K562 (cell line): ENCODE results near the gene DSP. TPM values are rescaled to one million over a fixed set of nuclear protein-coding genes. Genes with fewer than 3 reads are reported as not detected.

Experiments
- ATAC-seq: fragments of 200-7000 bp; cut with Tn5 transposase; 3 replicates; pipeline ENCODE4 v1.9.1; 2020; ENCODE audit warnings: moderate library complexity
- BruUV-seq: library from RNA; stranded (reverse); fragments of 400-500 nt; replicated peaks from 2 replicates; lab custom pipeline; 2021; lab: Mats Ljungman, UMichigan
- CTCF ChIA-PET: fragments of 300-600 bp; formaldehyde crosslinking; extraction: SDS; loops from one replicate; lab custom pipeline; 2021; ENCODE audit warnings: low intra/inter-chr PET ratio; lab: Yijun Ruan, JAX
- POLR2A ChIA-PET: fragments of 300-600, 350-650 bp; sonication (Branson Sonifier 250); formaldehyde crosslinking; extraction: SDS; loops from one replicate; lab custom pipeline; 2021; ENCODE audit warnings: antibody characterized with exemption, inconsistent platforms; lab: Yijun Ruan, JAX
- DNase-seq, 4 experiments: peaks; one replicate each; pipeline versions ENCODE4 v3.0.0 to v3.0.0-alpha.2; 2011 to 2018; ENCODE audit warnings: low spot score in 3 of 4, mixed read lengths in 3 of 4; ENCODE audit errors: extremely low read depth in 1 of 4
- FAIRE-seq: peaks from 2 replicates; lab custom pipeline; 2011; peaks lifted over from hg19 to GRCh38; lab: Jason Lieb, UNC
- H2AFZ ChIP-seq: 2 replicates; pipeline ENCODE4 v1.6.0; 2011; ENCODE audit warnings: low read depth, low read length, control low read depth, inconsistent platforms
- H3K27ac ChIP-seq: fragments of 200-600 bp; 3 replicates; pipeline ENCODE4 v1.8.0; 2011; ENCODE audit warnings: low read depth, mild to moderate bottlenecking, control low read depth, inconsistent platforms, low read length, moderate library complexity, mixed read lengths; ENCODE audit errors: extremely low read depth
- H3K27me3 ChIP-seq, 2 experiments: fragments of 300-600 bp in 1 of 2; 2 replicates in 1 of 2; 3 replicates in 1 of 2; pipeline versions ENCODE4 v1.6.0 to v1.8.0; 2011; ENCODE audit warnings: inconsistent platforms in 2 of 2, low read length in 2 of 2, mild to moderate bottlenecking in 1 of 2, mixed read lengths in 1 of 2, moderate library complexity in 1 of 2; ENCODE audit not compliant: control insufficient read depth in 2 of 2, insufficient read depth in 2 of 2
- H3K36me3 ChIP-seq: fragments of 300-600 bp; 3 replicates; pipeline ENCODE4 v1.8.0; 2011; ENCODE audit warnings: mild to moderate bottlenecking, low read length, inconsistent platforms; ENCODE audit not compliant: control insufficient read depth, insufficient read depth
- H3K4me1 ChIP-seq, 2 experiments: fragments of 200-600 bp in 1 of 2; replicated peaks in 1 of 2; 2 replicates in 1 of 2; 3 replicates in 1 of 2; pipeline versions ENCODE4 v1.5.1 to v1.8.0; 2011; ENCODE audit warnings: inconsistent platforms in 2 of 2, low read length in 2 of 2, mild to moderate bottlenecking in 1 of 2, mixed read lengths in 1 of 2, moderate library complexity in 1 of 2; ENCODE audit not compliant: control insufficient read depth in 2 of 2, insufficient read depth in 2 of 2
- H3K4me2 ChIP-seq: 2 replicates; pipeline ENCODE4 v1.6.1; 2011; ENCODE audit warnings: low read length, control low read depth, inconsistent platforms, mixed read lengths; ENCODE audit not compliant: insufficient read depth
- H3K4me3 ChIP-seq: fragments of 200-600 bp; sonication (generic), shearing (Covaris generic); 2 replicates; pipeline ENCODE4 v1.5.1; 2016; ENCODE audit warnings: control low read depth, inconsistent platforms
- H3K79me2 ChIP-seq: fragments of 200-600 bp; 3 replicates; pipeline ENCODE4 v1.8.0; 2011; ENCODE audit warnings: low read length, inconsistent platforms; ENCODE audit not compliant: control insufficient read depth, insufficient read depth
- H3K9ac ChIP-seq, 2 experiments: 2 replicates each; pipeline versions ENCODE4 v1.6.0 to v1.6.1; 2011; ENCODE audit warnings: low read depth in 2 of 2, low read length in 2 of 2, control low read depth in 1 of 2, inconsistent platforms in 1 of 2, mild to moderate bottlenecking in 1 of 2, mixed read lengths in 1 of 2; ENCODE audit not compliant: insufficient read depth in 1 of 2
- H3K9me1 ChIP-seq: one replicate; pipeline ENCODE4 v1.6.0; 2011; ENCODE audit warnings: inconsistent platforms, mild to moderate bottlenecking, low read length, moderate library complexity; ENCODE audit not compliant: control insufficient read depth, insufficient read depth
- H3K9me3 ChIP-seq: replicated peaks from 2 replicates; pipeline ENCODE4 v1.5.1; 2011; ENCODE audit warnings: low read depth, low read length, inconsistent platforms; ENCODE audit not compliant: control insufficient read depth, insufficient read depth
- H4K20me1 ChIP-seq: replicated peaks from 2 replicates; pipeline ENCODE4 v1.6.1; 2011; ENCODE audit warnings: low read length, inconsistent platforms, mixed read lengths; ENCODE audit not compliant: control insufficient read depth, insufficient read depth
- ETV1 ChIP-seq: fragments of 450-650 bp; conservative IDR thresholded peaks from 2 replicates; pipeline ENCODE4 v1.6.1; 2016; ENCODE audit warnings: missing genetic modification characterization, control low read depth, low read depth, missing compliant biosample characterization
- XRCC4 ChIP-seq: IDR thresholded peaks from one replicate; pipeline ENCODE4 v1.6.1; 2011; ENCODE audit not compliant: insufficient read depth, insufficient read length; ENCODE audit errors: extremely low read depth
- WGBS: fragments of 100-300 bp; shearing (Covaris generic); methylation state at CpG from one replicate; pipeline ENCODE4 v1.1.6; 2016; ENCODE audit warnings: low coverage, mixed read lengths; ENCODE audit not compliant: insufficient coverage; ENCODE audit errors: missing lambda C conversion rate; 5-methylcytosine and 5-hydroxymethylcytosine counted together
- in situ Hi-C: fragments of 300-500 bp; cut with MboI; formaldehyde crosslinking; loops from 4 replicates; pipeline ENCODE4 v1.15.0; 2018; ENCODE audit warnings: inconsistent platforms, mixed read lengths
- intact Hi-C: fragments of 100-400 bp; cut with micrococcal nuclease; formaldehyde crosslinking; loops from 2 replicates; pipeline ENCODE4 v1.14.2; 2022
- polyA plus RNA-seq, 8 experiments: library from polyadenylated mRNA; depleted of rRNA in 4 of 8; stranded (reverse) in 5 of 8; unstranded in 3 of 8; fragments of >200 nt; fragmentation: Nextera tagmentation in 2 of 8; fragmentation: Illumina TruSeq in 1 of 8; extraction: Ambion mirVana in 2 of 8; extraction: Trizol in 1 of 8; gene quantifications; 2 replicates each; pipeline versions ENCODE4 v1.2.1 to v1.2.3, GENCODE V29; 2011 to 2014; ENCODE audit warnings: inconsistent platforms in 1 of 8, missing spikeins in 1 of 8
- total RNA-seq, 7 experiments: library from RNA; depleted of rRNA in 6 of 7; stranded (reverse); fragments of >200 nt in 6 of 7; fragmentation: Illumina TruSeq in 2 of 7; extraction: Trizol in 2 of 7; gene quantifications; 2 replicates each; pipeline versions ENCODE4 v1.2.1 to v1.2.3, GENCODE V29; 2011 to 2021; ENCODE audit warnings: low replicate concordance in 1 of 7
- TF ChIP-seq, protein P1 (sequence below), 2 experiments: fragments of 450-650 bp in 1 of 2; sonication (generic) in 1 of 2; formaldehyde crosslinking in 1 of 2; IDR thresholded peaks; 2 replicates each; pipeline versions ENCODE4 v1.7.1 to v1.9.0; 2016 to 2022; ENCODE audit warnings: inconsistent platforms in 1 of 2, mild to moderate bottlenecking in 1 of 2, missing genetic modification reagents in 1 of 2

Gene DSP
- total and polyA plus RNA-seq, 9 of the 15 experiments (the other 6 are each of a cell fraction or from before 2014, with no cell fraction given): under 0.01 to 0.24 (median 0.03) TPM; not detected in 2

DNA sequence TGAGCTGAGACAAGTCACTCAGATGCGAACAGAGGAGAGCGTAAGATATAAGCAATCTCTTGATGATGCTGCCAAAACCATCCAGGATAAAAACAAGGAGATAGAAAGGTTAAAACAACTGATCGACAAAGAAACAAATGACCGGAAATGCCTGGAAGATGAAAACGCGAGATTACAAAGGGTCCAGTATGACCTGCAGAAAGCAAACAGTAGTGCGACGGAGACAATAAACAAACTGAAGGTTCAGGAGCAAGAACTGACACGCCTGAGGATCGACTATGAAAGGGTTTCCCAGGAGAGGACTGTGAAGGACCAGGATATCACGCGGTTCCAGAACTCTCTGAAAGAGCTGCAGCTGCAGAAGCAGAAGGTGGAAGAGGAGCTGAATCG is 39.1 kb downstream of the DSP start:
- Histone ChIP-seq H3K9ac (peak overlapping the region in 1 of 2 experiments; percentile 68; a peak in 1 of 4 replicates), H3K27ac (no peak overlapping the region), H3K9me1 (no peaks in the 10 kb centered on the region), H3K4me1 (peaks cover 20 to 21% of the 10 kb centered on the region in 2 experiments), H3K79me2 (no peaks in the 10 kb centered on the region), H3K4me2 (peak overlapping the region; percentile 60), H3K36me3 (no peaks in the 10 kb centered on the region), H3K4me3 (no peak overlapping the region), H2AFZ (peak overlapping the region; percentile 85), H3K27me3 (peaks cover 33 to 60% of the 10 kb centered on the region in 2 experiments), H3K9me3 (0 out of 2 replicates have a peak, but pooled peaks cover 2% of the 10 kb centered on the region), H4K20me1 (no peaks in the 10 kb centered on the region)
- BruUV-seq: no TSS peak
- ATAC-seq: peak; percentile 37; the same call in 2 of the 3 replicates
- CTCF ChIA-PET: no interaction called here
- WGBS: 10% methylated on average over 13 of the region's 13 CpGs
- intact Hi-C loops: no loop called here
- TF ChIP-seq XRCC4 (no peak), ETV1 (peak; percentile 75)
- TF ChIP-seq, protein P1, sequence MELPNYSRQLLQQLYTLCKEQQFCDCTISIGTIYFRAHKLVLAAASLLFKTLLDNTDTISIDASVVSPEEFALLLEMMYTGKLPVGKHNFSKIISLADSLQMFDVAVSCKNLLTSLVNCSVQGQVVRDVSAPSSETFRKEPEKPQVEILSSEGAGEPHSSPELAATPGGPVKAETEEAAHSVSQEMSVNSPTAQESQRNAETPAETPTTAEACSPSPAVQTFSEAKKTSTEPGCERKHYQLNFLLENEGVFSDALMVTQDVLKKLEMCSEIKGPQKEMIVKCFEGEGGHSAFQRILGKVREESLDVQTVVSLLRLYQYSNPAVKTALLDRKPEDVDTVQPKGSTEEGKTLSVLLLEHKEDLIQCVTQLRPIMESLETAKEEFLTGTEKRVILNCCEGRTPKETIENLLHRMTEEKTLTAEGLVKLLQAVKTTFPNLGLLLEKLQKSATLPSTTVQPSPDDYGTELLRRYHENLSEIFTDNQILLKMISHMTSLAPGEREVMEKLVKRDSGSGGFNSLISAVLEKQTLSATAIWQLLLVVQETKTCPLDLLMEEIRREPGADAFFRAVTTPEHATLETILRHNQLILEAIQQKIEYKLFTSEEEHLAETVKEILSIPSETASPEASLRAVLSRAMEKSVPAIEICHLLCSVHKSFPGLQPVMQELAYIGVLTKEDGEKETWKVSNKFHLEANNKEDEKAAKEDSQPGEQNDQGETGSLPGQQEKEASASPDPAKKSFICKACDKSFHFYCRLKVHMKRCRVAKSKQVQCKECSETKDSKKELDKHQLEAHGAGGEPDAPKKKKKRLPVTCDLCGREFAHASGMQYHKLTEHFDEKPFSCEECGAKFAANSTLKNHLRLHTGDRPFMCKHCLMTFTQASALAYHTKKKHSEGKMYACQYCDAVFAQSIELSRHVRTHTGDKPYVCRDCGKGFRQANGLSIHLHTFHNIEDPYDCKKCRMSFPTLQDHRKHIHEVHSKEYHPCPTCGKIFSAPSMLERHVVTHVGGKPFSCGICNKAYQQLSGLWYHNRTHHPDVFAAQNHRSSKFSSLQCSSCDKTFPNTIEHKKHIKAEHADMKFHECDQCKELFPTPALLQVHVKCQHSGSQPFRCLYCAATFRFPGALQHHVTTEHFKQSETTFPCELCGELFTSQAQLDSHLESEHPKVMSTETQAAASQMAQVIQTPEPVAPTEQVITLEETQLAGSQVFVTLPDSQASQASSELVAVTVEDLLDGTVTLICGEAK (IDR thresholded peaks at IDR 0.05): 0 out of 2 replicates have a peak, but pooled peaks have one; percentile 22
- TF ChIP-seq, protein P1 (CRISPR knock-in tag; IDR thresholded peaks at IDR 0.05): no peak
- no peak for FAIRE-seq
- POLR2A ChIA-PET: interaction anchor here (0.9 to 2.8 kb wide), 6 partner anchors 10 to 59 kb away, joined by 4 to 17 read pairs (median 6); partner anchors contain the start of gene SNRNP48
- in situ Hi-C loops: no loop called here
- DNase-seq: peak in 1 of 4 experiments; percentile 16
